ENCODE results near the gene AK1.

The AK1 gene

GRCh38 chr9:127908660-127908926 lies 31.1 kb upstream of the AK1 start:
- no peak for DNase-seq (ENCODE audit: low spot score)

GRCh38 chr9:127907867-127908659 lies 30.6 kb upstream of the AK1 start:
- no peak for DNase-seq (ENCODE audit: low spot score)

DNA sequence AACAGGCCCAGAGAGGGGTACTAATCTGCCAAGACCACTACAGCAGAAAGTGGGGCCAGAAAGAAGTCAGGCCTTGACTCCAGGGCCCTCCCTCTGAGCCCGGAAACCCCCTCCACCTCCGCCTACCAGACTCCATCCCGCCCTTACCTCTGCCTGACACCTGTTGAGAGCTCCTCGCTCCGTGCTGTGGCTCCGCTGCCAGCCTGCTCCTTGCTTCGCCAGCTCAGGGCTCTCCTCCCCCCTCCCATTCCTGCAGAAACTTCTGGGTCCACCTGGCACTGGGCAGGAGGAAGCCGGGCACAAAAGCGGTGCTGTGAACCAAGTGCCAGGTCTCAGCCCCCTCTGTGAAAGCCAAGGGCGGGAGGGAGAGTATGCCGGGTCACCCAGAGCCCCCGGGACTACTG lies 28.3 kb upstream of the AK1 start:
- DNase-seq (ENCODE audit: low spot score) = no peak

DNA sequence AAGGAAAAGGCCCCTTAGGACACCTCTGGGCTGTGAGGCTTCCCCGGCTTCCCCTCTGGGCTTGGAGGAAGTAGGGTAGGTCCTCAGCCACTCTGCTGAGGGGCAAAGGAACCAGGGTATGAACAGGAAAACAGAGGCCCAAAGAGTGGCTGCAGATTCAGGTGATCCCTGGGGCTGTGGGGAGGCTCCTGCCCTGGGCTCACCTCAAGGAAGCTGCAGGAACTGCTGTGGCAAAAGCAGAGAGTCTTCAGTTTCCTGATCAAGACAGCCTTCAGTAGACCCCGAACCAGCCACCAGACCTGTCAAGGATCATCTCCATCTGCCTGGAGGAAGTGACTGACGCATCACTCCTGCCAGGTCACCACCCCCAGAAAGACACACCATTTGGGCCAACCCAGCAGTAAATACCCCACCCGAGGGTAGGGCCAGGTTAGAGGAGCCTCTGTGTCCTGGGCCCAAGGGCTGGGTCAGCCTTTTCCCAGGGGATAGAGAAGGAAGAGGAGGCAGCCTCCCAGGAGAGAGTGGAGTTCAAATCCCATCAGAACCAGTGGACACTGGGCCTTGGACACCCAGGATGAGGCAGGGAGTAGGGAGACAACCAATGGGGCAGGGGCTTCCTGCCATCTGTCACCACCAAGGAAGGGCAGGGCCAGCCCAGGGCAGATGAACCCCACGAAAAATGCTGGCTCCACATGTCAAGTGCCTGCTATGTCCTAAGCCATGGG lies 27.7 kb upstream of the AK1 start:
- no peak for DNase-seq (ENCODE audit: low spot score)

DNA sequence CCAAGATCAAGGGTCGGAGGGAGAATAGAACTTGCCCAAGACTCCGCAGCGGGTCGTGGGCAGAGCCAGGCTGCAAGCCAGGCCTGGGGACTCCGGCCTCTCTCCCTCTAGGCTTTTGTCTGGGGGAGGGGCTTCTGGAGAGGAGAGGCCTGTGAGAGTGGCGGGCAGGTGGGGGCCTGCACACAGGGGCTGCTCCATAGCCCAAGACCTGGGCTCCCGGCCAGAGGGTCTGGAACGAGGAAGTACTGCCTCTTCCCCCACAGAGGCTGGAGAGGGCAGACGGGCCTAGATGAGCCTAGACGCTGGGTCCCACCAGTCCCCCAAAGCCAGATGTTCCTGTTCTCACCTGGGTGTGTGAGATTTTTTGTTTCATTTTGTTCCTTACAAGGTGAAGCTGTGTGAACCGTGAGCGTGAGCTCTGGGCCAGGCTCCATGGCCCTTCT lies 27.1 kb upstream of the AK1 start:
- DNase-seq (ENCODE audit: low spot score) = no peak

- no peak for DNase-seq (ENCODE audit: low spot score)
Measured at GRCh38 chr9:127903557-127904475, 26.3 kb upstream of the AK1 start.

GRCh38 chr9:127899128-127899943 lies 21.9 kb upstream of the AK1 start, which contains the start of gene ST6GALNAC6:
TSS of gene ST6GALNAC6 (minus strand) at chr9:127899603. CDS start at chr9:127897981, 1,622 bp downstream.
- DNase-seq (ENCODE audit: low spot score) = peak; percentile 89

DNA sequence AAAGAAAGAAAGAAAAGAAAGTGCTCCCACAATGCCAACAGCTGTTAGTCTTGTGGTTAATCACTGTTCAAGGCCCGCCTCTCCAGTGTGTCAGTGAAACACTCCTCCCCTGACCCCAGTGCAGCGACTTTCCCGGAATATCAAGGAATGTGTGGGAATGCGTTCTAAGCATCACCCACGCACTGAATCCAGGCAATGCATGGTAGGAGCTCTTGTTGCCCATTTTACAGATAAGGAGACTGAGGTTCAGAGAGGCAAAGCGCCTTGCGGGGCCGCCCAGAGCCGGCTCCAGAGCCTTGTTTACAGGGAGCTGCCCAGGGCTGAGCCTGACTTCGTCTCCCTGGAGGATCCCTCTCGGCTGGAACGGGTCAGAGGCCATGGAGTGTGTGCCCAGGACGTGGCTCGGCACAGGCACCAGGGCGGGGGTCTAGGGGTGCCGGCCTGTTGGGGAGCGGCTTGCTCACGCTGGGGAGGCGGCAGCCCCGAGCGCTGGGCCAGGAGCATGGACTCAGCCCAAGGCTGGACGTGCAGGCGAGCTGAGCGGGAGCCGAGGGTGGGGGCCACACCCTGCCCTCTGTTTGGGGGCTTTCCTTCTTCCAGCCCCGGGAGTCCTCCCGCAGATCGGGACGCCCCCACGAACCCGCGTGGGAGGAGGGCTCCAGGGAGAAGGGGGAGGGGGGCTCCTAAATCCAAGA lies 21.1 kb upstream of the AK1 start:
- DNase-seq (ENCODE audit: low spot score) = peak; percentile 91

DNA sequence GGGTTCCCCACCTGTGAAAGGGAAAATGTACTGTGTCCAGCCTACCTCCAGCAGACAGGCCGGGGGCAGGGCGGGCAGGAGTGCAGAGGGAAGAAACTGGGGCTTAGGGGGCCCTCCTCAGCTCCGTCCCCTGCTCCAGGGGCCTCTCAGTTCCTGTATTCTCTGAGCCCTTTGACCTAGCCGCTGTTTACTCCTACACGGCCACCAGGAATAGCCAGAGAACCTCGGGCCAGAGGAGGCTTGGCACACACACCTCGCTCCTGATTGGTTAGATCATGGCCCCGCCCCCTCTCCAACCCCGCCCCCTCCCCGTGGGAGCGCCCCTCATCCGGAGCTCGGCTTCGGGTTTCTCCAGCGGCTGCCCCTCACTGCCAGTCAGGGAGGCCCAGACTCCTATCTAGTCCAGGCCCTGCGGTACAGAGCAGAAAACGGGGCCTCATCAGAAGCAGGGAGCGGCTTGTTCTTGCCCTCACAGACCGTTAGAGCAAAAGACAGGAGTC lies 19.8 kb upstream of the AK1 start:
- DNase-seq (ENCODE audit: low spot score) = peak; percentile 94

GRCh38 chr9:127896395-127897192 lies 19.1 kb upstream of the AK1 start:
- DNase-seq (ENCODE audit: low spot score) = no peak

DNA sequence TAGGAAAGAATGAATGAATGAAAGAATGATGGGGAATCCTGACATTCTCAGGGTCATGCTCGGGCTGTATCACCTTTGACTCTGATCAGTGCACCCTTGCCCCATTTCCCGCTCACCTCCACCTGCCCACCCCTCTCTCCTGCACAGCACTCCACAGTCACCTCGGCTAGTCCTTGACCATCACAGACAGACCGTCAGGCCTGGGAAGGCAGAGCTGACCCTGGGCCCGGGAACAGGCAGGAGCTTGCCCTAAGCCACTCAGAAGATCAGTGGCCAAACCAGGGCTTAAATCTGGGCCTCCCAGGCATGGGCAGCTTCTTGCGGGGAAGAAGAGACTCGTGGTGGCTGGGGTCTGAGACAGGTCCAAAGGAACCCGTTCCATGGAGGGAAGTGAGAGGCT lies 18.3 kb upstream of the AK1 start:
- no peak for DNase-seq (ENCODE audit: low spot score)

DNA sequence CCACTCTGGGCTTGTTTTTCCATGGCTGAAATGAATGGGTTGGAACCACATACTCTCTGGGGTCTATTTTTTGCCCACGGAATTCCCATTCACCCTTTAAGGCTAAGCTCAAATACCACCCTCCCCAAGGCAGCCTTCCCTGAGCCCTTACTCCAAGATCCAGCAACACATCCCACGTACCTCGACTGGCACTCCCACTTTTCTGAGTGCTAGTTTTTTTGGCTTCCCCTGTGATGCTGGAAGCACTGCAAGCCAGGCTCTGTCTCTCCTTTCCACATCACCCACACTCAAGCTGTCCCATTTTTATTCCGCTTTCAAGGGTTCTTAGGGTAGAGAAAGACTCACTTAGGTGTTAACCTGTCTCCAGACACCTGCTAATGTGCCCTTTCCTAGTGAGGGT lies 15.9 kb upstream of the AK1 start:
- DNase-seq (ENCODE audit: low spot score) = no peak

DNA sequence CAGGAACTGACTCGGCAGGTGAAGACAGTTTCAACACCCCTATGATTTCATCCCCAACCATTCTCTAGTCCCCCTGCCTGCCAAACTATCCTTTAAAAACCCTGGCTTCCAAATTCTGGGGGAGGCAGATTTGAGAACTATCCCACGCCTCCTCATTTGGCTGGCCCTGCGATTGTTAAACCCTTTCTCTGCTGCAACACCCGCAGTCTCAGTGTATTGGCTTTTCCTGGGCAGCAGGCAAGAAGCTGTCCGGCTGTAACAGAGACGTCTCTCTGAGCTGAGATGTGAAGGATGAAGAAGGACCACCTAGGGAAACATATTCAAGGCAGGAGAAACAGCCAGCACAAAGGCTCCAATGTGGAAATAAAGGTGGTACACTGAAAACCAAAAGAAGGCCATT lies 15.4 kb upstream of the AK1 start:
- DNase-seq (ENCODE audit: low spot score) = no peak

DNA sequence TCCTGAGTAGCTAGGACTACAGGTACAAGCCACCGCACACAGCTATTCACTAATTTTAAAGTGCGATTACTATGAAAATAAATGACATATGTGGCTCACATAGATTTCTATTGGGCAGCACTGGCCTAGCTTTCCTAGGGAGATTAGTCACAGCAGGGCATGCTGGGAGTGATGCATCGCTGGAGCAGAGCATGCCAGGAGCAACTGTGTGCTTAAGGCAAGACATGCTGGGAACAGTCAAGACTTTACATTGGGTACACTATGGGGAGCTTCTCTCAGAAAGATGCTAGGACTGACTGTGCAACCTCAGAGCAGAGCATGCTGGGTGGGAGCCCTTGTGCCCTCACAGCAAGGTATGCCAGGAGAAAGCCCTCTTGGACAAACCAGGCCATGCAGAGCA lies 12.6 kb upstream of the AK1 start:
- DNase-seq (ENCODE audit: low spot score) = no peak

GRCh38 chr9:127887792-127888191 lies 10.3 kb upstream of the AK1 start:
- DNase-seq (ENCODE audit: low spot score) = no peak

GRCh38 chr9:127886401-127886972 lies 9.0 kb upstream of the AK1 start:
- no peak for DNase-seq (ENCODE audit: low spot score)

DNA sequence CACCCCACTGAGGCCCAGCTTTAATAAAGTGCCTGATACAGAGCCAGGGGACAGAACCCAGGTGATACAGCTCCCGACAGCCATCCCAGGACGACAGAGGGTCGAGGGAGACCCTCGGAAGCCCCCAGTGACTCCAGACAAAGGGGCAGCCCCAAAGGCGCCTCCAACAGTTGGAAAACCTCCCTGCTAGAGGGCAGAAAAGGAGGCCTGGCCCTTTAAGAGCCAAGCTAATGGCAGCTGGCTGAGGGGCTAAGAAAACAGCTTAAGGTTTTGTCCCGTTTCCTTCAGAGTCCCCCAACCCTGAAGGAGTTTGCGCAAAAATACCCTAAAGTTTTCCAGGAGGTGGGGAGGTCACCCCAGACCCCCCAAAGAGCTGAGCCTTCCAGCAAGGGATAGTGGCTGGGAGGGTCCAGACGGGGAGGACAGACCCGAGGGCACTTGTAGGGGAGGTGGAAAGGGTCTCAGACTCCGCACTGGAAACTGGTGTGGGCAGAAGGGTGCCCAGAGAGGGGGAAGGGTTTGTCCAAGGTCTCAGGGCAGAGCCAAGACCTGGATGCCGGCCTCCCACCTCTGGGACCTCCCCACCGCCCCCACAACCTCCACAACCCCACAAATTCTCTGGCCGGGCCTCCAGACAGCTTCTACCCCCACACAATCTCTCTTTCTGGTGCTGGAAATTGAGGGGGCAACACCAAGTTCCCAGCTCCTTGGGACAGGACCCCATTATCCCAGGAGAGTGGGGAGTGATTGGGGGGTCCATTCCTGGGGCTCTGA lies 8.2 kb upstream of the AK1 start:
- no peak for DNase-seq (ENCODE audit: low spot score)

DNA sequence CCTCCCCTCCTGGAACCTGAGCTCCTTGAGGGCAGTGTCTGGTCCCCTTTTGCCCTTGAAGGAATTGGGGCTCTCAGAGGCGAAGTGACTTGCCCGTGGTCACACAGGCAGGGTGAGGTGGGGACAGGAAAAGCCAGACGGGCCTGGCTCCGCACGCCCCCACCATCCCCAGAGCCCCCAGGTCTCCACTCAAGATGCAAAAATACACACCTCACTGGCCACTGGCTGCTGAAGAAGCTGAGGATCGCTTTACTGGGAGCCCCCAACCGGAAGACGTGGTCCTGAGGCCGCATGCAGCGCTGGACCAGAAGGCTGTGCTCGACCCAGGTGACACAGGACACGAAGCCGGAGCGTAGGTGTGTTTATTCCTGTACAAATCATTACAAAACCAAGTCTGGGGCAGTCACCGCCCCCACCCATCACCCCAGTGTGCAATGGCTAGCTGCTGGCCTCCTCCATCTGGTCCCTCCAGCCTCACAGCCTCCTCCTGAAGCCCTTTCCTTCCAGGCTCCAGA lies 7.6 kb upstream of the AK1 start:
- no peak for DNase-seq (ENCODE audit: low spot score)

GRCh38 chr9:127884427-127884911 lies 7.0 kb upstream of the AK1 start:
- no peak for DNase-seq (ENCODE audit: low spot score)
